ENCODE data around the gene TRIM14.

GRCh38 chr9:98124637-98125426, 5.8 kb upstream of the TRIM14 start:
- TF ChIP-seq, protein P1, sequence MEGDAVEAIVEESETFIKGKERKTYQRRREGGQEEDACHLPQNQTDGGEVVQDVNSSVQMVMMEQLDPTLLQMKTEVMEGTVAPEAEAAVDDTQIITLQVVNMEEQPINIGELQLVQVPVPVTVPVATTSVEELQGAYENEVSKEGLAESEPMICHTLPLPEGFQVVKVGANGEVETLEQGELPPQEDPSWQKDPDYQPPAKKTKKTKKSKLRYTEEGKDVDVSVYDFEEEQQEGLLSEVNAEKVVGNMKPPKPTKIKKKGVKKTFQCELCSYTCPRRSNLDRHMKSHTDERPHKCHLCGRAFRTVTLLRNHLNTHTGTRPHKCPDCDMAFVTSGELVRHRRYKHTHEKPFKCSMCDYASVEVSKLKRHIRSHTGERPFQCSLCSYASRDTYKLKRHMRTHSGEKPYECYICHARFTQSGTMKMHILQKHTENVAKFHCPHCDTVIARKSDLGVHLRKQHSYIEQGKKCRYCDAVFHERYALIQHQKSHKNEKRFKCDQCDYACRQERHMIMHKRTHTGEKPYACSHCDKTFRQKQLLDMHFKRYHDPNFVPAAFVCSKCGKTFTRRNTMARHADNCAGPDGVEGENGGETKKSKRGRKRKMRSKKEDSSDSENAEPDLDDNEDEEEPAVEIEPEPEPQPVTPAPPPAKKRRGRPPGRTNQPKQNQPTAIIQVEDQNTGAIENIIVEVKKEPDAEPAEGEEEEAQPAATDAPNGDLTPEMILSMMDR (conservative IDR thresholded peaks at IDR 0.05; ENCODE audit: low read length): no peak
- no peak for TF ChIP-seq EZH2phosphoT487 (IDR thresholded peaks at IDR 0.05; ENCODE audit: borderline replicate concordance)
